ENCODE measurements around the gene MTO1.
A peak's percentile ranks its signal among the peaks of the same experiment; 100 is the strongest.
"Not testable (repeated sequence)": the region's sequence is repeated elsewhere in the genome, so short reads cannot be mapped to it uniquely, and the experiment has no call there.

Gene MTO1

GRCh38 chr6:73505142-73505541, 43.6 kb downstream of the MTO1 start:
- DNase-seq: no peak

GRCh38 chr6:73505705-73506104, 44.2 kb downstream of the MTO1 start:
- DNase-seq: not testable (repeated sequence)

- DNase-seq: peak; percentile 11
Observed at GRCh38 chr6:73506246-73506645, 44.7 kb downstream of the MTO1 start.

DNA sequence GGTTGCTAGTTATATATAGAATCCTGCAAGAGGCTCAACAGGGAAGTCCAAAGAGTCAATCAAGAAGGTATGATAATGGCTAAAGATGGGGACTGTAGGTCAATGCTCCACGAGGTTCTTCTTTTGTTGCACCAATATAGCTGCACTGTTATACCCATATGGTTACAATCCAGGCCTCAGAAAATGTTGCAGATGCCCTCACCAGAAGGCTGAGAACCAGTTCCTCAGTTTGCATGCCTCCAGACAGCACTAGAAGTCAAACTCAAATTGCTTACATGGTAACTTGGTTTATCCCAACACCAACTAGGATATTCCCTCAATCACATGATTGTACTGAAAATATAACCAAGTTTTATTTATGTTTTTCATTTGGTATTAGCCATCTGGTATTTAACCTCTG, 47.2 kb downstream of the MTO1 start:
- DNase-seq: no peak

- no peak for DNase-seq
Observed at GRCh38 chr6:73509851-73510250, 48.3 kb downstream of the MTO1 start.

- DNase-seq: no peak
Observed at GRCh38 chr6:73511796-73512195, 50.3 kb downstream of the MTO1 start.

DNA sequence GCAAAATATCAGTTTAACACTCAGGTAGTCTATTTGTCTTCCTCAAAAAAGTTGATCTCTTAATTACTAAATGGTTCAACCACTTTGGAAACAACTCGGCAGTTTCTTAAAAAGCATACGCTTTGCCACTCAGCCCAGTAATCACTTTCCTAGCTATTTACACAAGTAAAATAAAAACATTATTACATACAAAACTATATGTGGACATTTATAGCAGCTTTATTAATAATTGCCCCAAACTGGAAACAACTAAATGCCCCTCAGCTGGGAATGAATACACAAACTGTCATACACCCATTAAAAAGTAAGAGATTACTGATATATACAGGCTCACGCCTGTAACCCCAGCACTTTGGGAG, 51.9 kb downstream of the MTO1 start:
- DNase-seq: peak; percentile 34

DNA sequence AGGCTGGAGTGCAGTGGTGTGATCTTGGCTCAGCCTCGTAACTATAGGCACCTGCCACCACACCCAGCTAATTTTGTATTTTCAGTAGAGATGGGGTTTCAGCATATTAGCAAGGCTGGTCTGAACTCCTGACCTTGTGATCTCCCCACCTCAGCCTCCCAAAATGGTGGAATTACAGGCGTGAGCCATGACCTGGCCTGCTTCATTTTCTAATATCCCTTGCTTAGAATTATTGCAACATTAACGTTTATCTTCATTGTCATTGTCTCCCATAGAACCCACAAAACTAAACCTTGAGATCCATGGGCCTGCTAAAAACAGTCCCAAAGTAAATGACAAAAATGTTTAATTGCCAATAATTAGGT, 53.2 kb downstream of the MTO1 start:
- DNase-seq: peak; percentile 59

DNA sequence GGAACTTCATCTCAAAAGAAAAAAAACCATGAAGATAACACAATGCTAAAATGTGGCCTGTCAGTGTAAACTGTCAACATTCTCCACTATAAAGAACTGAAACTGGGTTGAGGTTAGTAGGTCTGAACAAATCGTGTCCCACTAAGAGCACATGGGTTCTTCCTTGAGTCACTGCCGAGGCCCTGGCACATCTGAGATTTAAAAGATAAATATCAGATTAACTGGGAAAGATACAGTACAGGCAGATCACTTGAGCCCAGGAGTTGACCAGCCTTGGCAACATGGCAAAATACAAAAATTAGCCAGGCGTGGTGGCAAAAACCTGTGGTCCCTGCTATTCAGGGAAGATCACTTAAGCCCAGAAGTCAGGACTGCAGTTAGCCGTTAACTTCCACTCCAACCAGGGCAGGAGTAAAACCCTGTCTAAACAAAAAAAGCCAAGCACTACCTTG, 53.7 kb downstream of the MTO1 start:
- DNase-seq: peak; percentile 61

GRCh38 chr6:73516514-73517489, 55.3 kb downstream of the MTO1 start:
- peak; percentile 43 for DNase-seq

- DNase-seq: not testable (repeated sequence)
Observed at GRCh38 chr6:73518100-73518981, 56.8 kb downstream of the MTO1 start.

DNA sequence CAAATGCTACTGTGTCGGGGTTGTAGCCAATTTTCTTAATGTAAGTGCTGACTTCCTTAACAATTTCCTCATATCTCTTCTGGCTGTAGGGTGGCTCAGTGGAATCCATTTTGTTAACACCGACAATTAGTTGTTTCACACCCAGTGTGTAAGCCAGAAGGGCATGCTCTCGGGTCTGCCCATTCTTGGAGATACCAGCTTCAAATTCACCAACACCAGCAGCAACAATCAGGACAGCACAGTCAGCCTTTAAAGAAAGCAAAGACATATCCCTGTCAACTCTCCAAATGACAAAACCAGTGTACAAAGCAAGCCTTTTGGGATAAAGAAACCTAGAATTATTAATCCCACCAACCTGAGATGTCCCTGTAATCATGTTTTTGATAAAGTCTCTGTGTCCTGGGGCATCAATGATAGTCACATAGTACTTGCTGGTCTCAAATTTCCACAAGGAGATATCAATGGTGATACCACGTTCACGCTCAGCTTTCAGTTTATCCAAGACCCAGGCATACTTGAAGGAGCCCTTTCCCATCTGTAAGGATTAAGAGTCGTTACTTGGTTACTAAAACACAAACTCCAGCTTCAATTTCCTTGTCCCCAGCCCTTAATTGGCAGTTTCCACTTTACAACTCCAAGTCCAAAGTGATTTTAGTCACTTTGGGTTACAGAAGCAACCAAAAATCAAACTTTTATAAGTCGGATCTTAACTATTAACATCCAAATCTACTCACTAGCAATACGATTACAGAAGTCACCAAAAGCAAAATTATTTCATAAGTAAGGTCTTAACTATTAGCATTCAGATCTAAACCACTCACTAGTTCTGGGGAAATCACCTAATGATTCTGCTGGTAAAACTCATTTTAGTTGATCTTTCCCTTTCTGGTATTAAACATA, 57.7 kb downstream of the MTO1 start:
- peak; percentile 39 for DNase-seq

DNA sequence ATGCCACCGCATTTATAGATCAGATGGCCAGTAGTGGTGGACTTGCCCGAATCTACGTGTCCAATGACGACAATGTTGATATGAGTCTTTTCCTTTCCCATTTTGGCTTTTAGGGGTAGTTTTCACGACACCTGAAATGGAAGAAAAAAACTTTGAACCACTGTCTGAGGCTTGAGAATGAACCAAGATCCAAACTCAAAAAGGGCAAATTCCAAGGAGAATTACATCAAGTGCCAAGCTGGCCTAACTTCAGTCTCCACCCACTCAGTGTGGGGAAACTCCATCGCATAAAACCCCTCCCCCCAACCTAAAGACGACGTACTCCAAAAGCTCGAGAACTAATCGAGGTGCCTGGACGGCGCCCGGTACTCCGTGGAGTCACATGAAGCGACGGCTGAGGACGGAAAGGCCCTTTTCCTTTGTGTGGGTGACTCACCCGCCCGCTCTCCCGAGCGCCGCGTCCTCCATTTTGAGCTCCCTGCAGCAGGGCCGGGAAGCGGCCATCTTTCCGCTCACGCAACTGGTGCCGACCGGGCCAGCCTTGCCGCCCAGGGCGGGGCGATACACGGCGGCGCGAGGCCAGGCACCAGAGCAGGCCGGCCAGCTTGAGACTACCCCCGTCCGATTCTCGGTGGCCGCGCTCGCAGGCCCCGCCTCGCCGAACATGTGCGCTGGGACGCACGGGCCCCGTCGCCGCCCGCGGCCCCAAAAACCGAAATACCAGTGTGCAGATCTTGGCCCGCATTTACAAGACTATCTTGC, 58.6 kb downstream of the MTO1 start:
- DNase-seq: peak; percentile 72

GRCh38 chr6:73520688-73521350, 59.3 kb downstream of the MTO1 start, which contains the start of gene EEF1A1:
EEF1A1 (minus strand) TSS chr6:73521032; CDS start chr6:73520026, 1,006 bp downstream.
- DNase-seq: no peak

DNA sequence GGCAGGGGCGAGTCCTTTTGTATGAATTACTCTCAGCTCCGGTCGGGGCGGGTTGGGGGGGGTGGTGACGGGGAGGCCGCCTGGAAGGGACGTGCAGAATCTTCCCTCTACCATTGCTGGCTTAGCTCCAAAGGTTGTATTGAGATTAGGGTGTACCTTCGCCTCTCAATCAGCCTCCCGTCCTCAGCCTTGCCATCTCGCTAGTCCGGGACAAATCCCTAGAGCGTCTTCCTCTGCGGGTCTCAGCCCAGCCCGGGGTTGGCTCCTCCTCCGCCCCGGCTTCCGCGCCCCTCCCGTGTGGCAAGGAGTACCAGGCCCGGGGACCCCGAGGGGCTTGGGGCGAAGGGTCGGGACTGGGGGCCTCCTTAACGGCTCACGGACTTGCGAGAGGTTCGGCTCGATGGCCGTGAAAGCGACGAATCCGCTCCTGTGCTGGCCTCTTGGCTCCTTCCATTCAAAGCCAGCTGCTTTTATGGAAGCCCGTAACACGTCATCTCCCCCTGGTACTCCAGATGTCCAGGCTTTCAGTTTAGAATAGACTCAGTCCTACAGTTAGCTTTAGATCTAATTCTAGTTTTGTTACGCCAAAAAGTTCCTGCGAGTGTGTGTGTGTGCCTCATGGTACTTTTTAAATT, 59.9 kb downstream of the MTO1 start:
- peak; percentile 99 for DNase-seq

DNA sequence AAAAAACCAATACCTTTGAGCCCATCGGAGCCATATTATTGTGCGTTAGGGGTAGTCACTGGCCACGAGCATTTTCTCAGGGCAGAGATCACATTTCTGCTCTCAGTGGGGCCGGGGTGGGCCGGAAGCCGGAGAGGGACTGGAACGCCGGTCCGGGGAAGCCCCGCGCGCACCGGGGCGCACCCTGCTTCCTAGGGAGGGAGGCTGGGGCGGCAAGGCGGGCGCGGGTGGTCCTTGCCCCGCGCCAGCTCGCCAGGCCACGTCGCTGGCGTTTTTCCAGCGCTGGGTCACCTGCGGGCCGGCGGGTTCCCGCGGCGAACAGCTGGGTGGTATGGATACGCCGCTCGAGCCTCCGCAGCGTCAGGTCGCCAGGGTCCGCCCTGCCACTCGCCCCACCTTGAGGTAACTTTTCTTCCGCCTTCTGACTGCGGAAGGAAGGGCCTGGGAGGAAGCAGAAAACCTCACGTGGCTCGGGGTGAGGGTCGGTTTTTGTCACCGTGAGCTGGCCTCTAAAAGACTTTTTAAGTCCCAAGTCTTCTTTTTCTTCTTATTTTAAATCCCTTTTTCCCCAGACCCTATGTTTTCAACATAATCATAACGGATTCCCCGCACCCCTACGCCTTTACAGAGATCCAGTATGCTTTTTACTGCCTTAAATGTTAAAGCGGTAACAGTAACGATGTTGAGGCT, 62.0 kb downstream of the MTO1 start:
- peak; percentile 86 for DNase-seq

DNA sequence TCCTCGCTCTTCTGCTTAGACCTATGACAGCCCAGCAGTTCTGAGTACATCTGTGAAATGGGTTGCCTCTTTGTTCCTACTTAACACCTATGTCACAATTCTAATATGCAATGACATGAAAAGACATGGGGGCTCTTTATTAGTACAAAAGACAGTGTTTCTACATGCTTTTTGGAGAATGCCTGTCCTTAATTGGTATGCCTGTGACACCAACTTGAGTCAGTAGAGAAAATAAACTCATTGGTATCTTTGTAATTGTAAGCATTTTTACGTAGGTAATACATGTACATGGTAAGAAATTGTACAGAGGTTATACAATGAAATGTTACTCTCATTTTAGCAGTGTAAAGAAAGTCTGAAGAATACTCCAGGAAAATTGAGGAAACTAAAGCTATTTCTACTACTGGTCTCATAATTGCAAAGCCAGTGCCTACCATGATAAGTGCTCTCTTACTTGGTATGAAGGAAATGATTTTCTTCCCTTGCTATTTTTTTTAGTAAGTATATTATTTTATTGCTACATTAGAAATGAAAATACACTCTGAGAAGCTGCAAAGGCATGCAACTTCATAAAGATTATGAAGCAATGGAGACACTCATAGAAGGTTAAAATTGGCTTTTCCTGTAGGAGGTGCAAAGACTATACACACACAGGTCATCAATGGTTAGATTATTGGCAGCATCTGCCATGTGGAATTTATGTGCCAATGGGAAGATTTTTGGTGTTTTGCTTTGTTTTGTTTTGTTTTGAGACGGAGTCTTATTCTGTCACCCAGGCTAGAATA, 64.2 kb downstream of the MTO1 start:
- DNase-seq: no peak

GRCh38 chr6:73528897-73529296, 67.4 kb downstream of the MTO1 start:
- peak; percentile 87 for DNase-seq

DNA sequence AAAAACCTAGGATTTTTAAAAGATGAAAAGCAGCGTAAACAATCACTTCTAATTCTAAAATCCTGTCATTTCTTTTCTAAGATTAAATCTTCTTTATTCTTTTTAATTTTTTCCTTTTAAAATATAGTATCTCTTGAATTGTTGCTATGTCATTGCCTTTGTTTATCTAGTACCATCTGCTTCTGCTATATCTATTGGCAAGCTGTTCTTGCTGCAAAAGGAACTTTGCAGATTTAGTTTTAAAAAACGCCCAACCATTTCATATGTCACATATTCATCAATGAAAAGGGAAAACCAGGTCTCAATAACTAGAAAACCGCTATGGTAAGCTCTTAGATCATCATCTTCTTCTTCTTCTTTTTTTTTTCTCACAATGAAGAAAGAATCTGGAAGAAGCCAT, 70.8 kb downstream of the MTO1 start:
- no peak for DNase-seq

Data from hematopoietic multipotent progenitor cell treated with erythropoietin and hydrocortisone succinate and interleukin-3 and kit ligand, for 8 days (in vitro differentiated cells).